Kidney tubule cell (primary cell): ENCODE measurements around the gene COL4A2.

Experiments
- DNase-seq: peaks from one replicate; pipeline ENCODE4 v3.0.0-alpha.2; 2018; ENCODE audit warnings: low spot score

COL4A2 gene

GRCh38 chr13:110419381-110419791 lies 112.3 kb downstream of the COL4A2 start:
- peak; percentile 92 for DNase-seq

GRCh38 chr13:110419946-110420345 lies 112.9 kb downstream of the COL4A2 start:
- no peak for DNase-seq

- no peak for DNase-seq
Observed at GRCh38 chr13:110420626-110421025, 113.5 kb downstream of the COL4A2 start.

GRCh38 chr13:110421061-110421460 lies 114.0 kb downstream of the COL4A2 start:
- no peak for DNase-seq

- no peak for DNase-seq
Observed at GRCh38 chr13:110421696-110422385, 114.8 kb downstream of the COL4A2 start.

- DNase-seq = peak; percentile 73
Observed at GRCh38 chr13:110422913-110423688, 116.0 kb downstream of the COL4A2 start.

- no peak for DNase-seq
Observed at GRCh38 chr13:110423689-110424302, 116.7 kb downstream of the COL4A2 start.

GRCh38 chr13:110424569-110425443 lies 117.7 kb downstream of the COL4A2 start:
- no peak for DNase-seq

GRCh38 chr13:110425444-110425780 lies 118.3 kb downstream of the COL4A2 start:
- no peak for DNase-seq

GRCh38 chr13:110426735-110427134 lies 119.7 kb downstream of the COL4A2 start:
- no peak for DNase-seq

GRCh38 chr13:110428313-110428712 lies 121.2 kb downstream of the COL4A2 start:
- no peak for DNase-seq

- no peak for DNase-seq
Observed at GRCh38 chr13:110430391-110431336, 123.6 kb downstream of the COL4A2 start.

- no peak for DNase-seq
Observed at GRCh38 chr13:110431425-110432294, 124.6 kb downstream of the COL4A2 start.

- no peak for DNase-seq
Observed at GRCh38 chr13:110432522-110432921, 125.4 kb downstream of the COL4A2 start.

GRCh38 chr13:110433014-110433413 lies 125.9 kb downstream of the COL4A2 start:
- DNase-seq = no peak

- no peak for DNase-seq
Observed at GRCh38 chr13:110434629-110435028, 127.5 kb downstream of the COL4A2 start.

GRCh38 chr13:110435331-110435730 lies 128.2 kb downstream of the COL4A2 start:
- no peak for DNase-seq

GRCh38 chr13:110436276-110436675 lies 129.2 kb downstream of the COL4A2 start:
- no peak for DNase-seq

- DNase-seq = no peak
Observed at GRCh38 chr13:110436786-110437370, 129.8 kb downstream of the COL4A2 start.

GRCh38 chr13:110438211-110438610 lies 131.1 kb downstream of the COL4A2 start:
- DNase-seq = no peak
